ENCODE data around the gene CLEC18C.

GRCh38 chr16:70151391-70151790 lies 22.2 kb upstream of the CLEC18C start:
- no peak for TF ChIP-seq CTCF (IDR thresholded peaks at IDR 0.05)
- no peak for TF ChIP-seq POLR2A (IDR thresholded peaks at IDR 0.05)
